HG03354 (cell line): ENCODE data around the gene ZBTB40.

Source experiments
- ATAC-seq: cut with Tn5 transposase; IDR thresholded peaks from one replicate; pipeline ENCODE4 v1.9.1; 2021; ENCODE audit warnings: mild to moderate bottlenecking; ENCODE audit not compliant: unreplicated experiment, poor library complexity, severe bottlenecking

ZBTB40 gene

GRCh38 chr1:22494943-22495579 lies 43.4 kb downstream of the ZBTB40 start:
- no peak for ATAC-seq

DNA sequence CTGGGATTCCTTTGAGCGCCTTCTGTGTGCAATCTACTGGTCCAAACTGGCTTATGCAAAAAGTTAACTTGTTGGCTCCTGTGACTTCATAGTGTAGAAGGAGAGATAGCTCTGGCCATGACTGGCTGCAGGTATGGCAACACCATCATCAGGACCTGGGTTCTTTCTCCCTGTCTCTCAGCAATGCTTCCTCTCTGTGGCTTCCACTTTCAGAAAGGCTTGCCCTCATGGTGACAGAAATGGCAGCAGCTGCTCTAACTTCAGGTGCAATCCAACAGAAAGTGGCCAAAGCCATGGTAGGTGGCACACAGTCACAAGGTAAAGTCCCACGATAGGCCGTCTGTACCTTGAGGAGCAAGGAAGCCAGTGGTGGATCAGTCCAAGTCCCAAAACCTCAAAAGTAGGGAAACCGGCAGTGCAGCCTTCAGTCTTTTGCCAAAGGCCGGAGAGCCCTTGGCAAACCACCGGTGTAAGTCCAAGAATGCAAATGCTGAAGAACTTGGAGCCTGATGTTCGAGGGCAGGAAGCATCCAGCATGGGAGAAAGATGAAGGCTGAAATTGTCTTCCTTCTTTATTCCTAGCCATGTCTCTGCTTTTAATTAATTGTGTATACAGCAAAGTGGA lies 45.0 kb downstream of the ZBTB40 start:
- ATAC-seq, result no peak

GRCh38 chr1:22498463-22498862 lies 46.8 kb downstream of the ZBTB40 start:
- no peak for ATAC-seq

GRCh38 chr1:22500058-22500457 lies 48.4 kb downstream of the ZBTB40 start:
- ATAC-seq, result no peak

DNA sequence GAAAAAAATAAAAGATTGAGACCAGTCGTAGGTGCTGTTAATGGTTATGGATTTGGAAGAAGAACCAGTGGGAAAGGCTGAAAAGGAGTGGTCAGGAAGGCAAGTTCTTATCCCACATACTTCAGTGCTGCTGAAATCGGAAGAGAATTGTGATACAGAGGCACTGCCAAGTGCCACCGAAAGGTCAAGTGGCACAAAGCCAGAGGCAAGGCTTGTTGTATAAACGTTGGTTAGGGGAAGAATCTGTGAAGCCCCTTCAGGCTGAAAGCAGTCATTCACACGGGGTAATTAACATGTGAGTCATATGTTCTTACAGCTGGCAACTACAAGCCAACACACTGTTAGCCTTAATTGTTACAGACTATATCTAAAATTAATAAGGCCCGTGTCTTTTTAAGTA lies 48.8 kb downstream of the ZBTB40 start:
- no peak for ATAC-seq

- ATAC-seq, result no peak
Observed at GRCh38 chr1:22502202-22502601, 50.6 kb downstream of the ZBTB40 start.

DNA sequence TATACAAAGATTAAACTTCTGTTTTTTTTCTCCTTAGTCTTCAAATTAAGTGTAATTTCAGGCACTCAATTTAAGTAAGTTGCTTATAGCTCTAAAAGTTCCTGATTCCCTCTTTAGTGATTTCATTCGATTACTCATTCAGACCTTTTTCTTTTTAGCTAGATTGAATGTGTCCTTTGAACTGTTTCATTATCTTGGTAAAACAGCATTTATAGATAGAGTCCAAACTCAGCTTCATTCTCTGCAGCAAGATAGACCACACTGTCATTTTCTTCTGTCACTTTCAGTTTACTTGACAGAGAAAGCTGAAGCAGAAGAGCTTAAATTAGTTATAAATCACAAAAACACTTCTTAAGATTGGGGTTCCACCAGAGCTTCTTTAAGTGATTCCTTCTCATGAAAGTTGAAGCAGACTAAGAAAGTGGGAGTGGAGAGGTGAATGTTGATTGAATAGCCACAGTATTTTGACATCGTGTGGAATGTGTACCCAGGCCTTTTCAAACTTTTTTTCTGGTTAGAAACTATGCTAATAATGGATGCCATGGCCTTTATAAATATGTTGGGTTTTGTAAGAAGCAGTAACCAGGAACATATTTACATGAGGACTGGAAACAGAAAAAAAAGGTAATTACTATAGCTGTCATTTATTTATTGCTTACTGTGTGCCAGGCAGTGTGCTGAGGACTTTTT lies 52.2 kb downstream of the ZBTB40 start:
- ATAC-seq, result no peak

GRCh38 chr1:22506130-22506692 lies 54.6 kb downstream of the ZBTB40 start:
- no peak for ATAC-seq

- no peak for ATAC-seq
Observed at GRCh38 chr1:22507587-22507986, 55.9 kb downstream of the ZBTB40 start.

GRCh38 chr1:22508329-22508728 lies 56.7 kb downstream of the ZBTB40 start:
- no peak for ATAC-seq

- ATAC-seq, result no peak
Observed at GRCh38 chr1:22508991-22509390, 57.3 kb downstream of the ZBTB40 start.

DNA sequence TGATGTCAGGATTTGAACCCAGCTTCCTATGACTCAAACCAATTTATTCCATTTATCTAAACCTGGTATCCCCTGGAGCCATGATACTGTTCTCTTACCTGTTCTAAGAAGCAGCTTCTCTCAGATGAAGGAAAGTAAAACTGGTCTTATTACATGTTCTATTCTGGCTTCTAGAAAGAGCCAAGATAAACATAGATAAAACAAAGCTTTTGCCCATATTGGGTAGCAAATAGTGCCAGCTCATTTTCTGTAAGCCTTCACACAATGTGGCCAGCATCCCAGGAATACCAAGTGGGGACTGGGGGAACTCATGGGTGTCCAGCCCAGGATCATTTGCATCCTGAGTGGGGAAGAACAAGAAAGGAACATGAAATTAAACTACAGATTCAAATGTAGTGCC lies 58.2 kb downstream of the ZBTB40 start:
- no peak for ATAC-seq

- no peak for ATAC-seq
Observed at GRCh38 chr1:22512873-22513272, 61.2 kb downstream of the ZBTB40 start.

- no peak for ATAC-seq
Observed at GRCh38 chr1:22516906-22517571, 65.4 kb downstream of the ZBTB40 start.

GRCh38 chr1:22517956-22518355 lies 66.3 kb downstream of the ZBTB40 start:
- no peak for ATAC-seq

DNA sequence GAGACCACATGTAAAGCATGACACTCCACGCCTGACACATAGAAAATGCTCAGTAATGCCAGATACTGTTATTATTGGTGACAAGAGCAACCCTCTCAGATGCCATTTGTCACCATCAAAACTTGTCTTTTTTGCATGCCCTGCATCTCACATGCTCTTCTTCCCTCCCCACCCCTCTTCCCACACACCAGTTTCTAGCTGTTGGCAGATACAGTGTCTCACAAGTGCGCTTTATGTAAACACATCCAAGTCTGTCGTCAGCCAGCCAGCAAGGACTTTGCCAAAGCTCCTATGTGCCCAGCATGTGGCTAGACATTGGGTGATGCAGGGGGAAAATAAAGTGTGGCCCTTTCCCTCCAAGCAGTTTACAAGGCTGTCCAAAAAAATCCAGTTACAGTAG lies 66.7 kb downstream of the ZBTB40 start:
- no peak for ATAC-seq

DNA sequence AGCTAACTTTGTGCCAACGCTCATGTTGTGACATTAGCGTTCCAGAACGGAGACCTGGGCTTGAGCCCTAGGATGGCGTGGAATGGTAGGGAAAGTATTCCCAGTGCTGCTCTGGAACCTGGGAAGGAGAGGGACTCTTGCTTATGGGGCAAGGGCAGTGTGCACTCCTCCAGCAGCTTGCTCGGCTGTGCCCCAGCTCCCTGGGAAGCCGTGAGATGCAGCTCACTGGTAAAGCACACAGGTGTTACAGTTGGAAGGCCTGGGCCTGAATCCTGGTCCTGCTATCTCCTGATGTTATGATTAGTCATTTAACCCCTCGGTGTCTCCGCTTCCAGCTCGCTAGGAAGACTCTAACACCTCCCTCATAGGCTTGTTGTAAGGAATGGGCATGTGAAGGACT lies 69.2 kb downstream of the ZBTB40 start:
- ATAC-seq, result no peak

DNA sequence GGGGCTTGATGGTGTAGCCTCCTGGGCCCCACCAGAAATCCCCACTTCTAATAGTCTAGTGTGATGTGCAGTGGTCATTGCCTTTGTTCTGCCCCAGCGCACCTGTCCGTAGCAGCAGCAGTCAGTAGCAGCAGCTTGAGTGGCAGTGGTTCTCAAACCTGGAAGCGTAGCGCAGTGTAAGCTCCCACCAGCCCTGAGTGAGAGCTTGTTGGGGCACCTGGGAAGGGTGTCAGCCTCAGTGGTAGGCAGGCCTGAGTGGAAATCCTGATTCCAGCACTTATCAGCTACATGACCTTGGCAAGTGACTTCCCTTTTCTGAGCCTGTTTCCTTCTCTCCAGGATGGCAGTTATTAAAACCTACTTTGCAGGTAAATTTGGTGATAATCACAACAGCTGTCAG lies 70.0 kb downstream of the ZBTB40 start:
- no peak for ATAC-seq

- ATAC-seq, result no peak
Observed at GRCh38 chr1:22522221-22522743, 70.6 kb downstream of the ZBTB40 start.

- ATAC-seq, result no peak
Observed at GRCh38 chr1:22524481-22524880, 72.8 kb downstream of the ZBTB40 start.
